ENCODE results near the gene A1BG.
"Not testable (repeated sequence)": the region's sequence is repeated elsewhere in the genome, so short reads cannot be mapped to it uniquely, and the experiment has no call there.

A1BG gene

DNA sequence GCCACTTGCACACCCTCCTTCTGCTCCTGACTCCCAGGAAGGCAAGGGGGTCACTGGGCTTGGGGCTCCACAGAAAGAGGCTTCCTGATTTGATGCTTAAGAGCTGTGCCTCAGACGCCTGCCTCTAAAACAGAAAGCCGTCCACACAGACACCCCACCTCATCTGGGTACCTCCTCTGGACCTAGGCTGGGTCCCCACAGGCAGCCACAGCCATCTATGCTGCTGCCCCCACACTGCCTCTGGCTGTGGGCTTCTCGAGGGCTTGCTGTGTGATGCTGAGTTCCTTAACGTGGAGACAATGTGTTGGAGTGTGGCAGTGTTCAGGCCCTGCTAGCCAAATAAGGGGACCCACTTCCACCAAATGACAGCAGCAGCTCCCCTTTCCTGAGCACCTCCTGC, 35.0 kb downstream of the A1BG start:
- Histone ChIP-seq H3K36me3 (ENCODE audit: control insufficient read depth, insufficient read depth, low read length) (peaks cover 22% of the 10 kb centered on the region), H3K4me3 (ENCODE audit: insufficient read depth, low read depth, low read length, poor library complexity, severe bottlenecking) (no peak overlapping the region), H3K27ac (ENCODE audit: insufficient read depth, low read length, poor library complexity, severe bottlenecking) (no peak overlapping the region), H3K9me3 (ENCODE audit: control insufficient read depth, low read length) (no peaks in the 10 kb centered on the region), H3K27me3 (replicated peaks; ENCODE audit: control insufficient read depth, insufficient read depth, low read length, poor library complexity, severe bottlenecking) (no peaks in the 10 kb centered on the region), H3K4me1 (ENCODE audit: control insufficient read depth, insufficient read depth, low read length, poor library complexity, severe bottlenecking) (no peaks in the 10 kb centered on the region)
- no peak for DNase-seq

DNA sequence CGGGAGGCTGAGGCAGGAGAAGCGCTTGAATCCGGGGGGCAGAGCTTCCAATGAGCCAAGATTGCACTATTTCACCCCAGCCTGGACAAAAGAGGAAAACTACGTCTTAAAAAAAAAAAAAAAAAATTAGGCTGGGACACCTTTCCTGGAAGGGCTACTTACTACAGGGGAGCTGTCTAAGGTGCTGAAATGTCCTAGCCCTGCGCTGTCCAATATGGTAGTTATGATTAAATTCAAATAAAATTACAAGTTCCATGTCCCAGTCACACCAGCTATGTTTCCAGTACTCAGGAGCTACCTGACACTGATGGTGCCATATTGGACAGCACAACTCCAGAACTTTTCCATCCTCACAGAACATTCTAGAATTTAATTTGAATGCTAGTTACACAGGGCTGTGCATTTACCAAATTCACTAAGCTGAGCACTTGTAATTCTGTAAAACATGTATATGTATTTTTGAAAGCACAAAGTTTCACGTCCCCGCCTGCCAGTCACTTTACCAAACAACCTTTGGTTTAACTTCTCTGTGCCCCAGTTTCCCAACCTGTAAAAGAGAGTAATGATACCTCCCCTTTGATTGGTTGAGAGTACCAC, 35.7 kb downstream of the A1BG start:
- Histone ChIP-seq H3K36me3 (ENCODE audit: control insufficient read depth, insufficient read depth, low read length) (peaks cover 30% of the 10 kb centered on the region), H3K27me3 (replicated peaks; ENCODE audit: control insufficient read depth, insufficient read depth, low read length, poor library complexity, severe bottlenecking) (no peaks in the 10 kb centered on the region)
- no peak for DNase-seq

DNA sequence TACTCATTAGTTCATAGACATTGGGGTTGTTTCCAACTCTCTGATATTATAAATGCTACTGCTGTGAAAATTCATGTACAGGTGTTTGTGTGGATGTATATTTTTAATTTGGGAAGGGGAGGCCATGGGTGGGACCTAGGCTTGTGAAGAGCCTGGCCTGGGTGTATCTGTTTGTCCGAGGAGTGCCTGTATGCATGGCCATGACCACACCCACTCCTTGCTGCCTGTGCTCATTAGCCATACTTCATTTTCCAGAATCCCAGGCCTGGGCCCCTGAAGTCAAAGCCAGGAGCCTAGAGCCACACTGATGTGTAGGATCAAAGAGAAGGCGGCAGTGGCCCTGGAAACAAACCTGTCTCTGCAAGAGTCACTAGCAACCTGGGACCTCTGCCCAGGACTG, 37.7 kb downstream of the A1BG start:
- H3K4me3 ChIP-seq (ENCODE audit: insufficient read depth, low read depth, low read length, poor library complexity, severe bottlenecking): no peak overlapping the region
- no peak for DNase-seq
- H3K4me1 ChIP-seq (ENCODE audit: control insufficient read depth, insufficient read depth, low read length, poor library complexity, severe bottlenecking): no peaks in the 10 kb centered on the region
- H3K27ac ChIP-seq (ENCODE audit: insufficient read depth, low read length, poor library complexity, severe bottlenecking): no peak overlapping the region
- H3K36me3 ChIP-seq (ENCODE audit: control insufficient read depth, insufficient read depth, low read length): peaks cover 43% of the 10 kb centered on the region
- no peaks in the 10 kb centered on the region for H3K27me3 ChIP-seq (replicated peaks; ENCODE audit: control insufficient read depth, insufficient read depth, low read length, poor library complexity, severe bottlenecking)
- no peaks in the 10 kb centered on the region for H3K9me3 ChIP-seq (ENCODE audit: control insufficient read depth, low read length)

More for the DNA sequence above, 35.7 kb downstream of the A1BG start:
- Histone ChIP-seq H3K4me1 (ENCODE audit: control insufficient read depth, insufficient read depth, low read length, poor library complexity, severe bottlenecking) (no peaks in the 10 kb centered on the region), H3K4me3 (ENCODE audit: insufficient read depth, low read depth, low read length, poor library complexity, severe bottlenecking) (no peak overlapping the region), H3K27ac (ENCODE audit: insufficient read depth, low read length, poor library complexity, severe bottlenecking) (no peak overlapping the region), H3K9me3 (ENCODE audit: control insufficient read depth, low read length) (no peaks in the 10 kb centered on the region)

DNA sequence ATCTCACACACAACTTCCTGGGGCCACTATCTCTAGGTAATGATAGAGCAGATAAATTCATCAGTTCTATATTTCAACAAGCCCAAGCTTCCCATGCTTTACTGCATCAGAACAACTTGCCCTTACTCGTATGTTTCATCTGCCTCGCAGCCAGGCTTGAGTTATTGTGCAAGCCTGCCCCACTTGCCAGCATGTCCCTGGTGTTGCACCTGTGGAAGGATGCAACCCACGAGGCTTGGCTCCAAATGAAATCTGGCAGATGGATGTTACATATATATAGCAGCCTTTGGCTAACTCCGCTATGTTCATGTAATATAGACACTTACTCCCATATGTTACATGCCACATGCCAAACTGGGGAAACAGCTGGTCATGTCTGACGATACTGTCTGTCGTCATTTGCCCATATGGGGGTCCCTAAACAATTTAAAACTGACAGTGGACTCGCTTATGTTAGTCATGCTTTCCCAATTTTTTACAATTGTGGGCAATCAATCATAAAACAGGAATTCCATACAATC, 41.9 kb downstream of the A1BG start:
- Histone ChIP-seq H3K4me1 (ENCODE audit: control insufficient read depth, insufficient read depth, low read length, poor library complexity, severe bottlenecking) (no peaks in the 10 kb centered on the region), H3K36me3 (ENCODE audit: control insufficient read depth, insufficient read depth, low read length) (peaks cover 61% of the 10 kb centered on the region), H3K27me3 (replicated peaks; ENCODE audit: control insufficient read depth, insufficient read depth, low read length, poor library complexity, severe bottlenecking) (no peaks in the 10 kb centered on the region), H3K4me3 (ENCODE audit: insufficient read depth, low read depth, low read length, poor library complexity, severe bottlenecking) (no peak overlapping the region), H3K27ac (ENCODE audit: insufficient read depth, low read length, poor library complexity, severe bottlenecking) (no peak overlapping the region), H3K9me3 (ENCODE audit: control insufficient read depth, low read length) (no peaks in the 10 kb centered on the region)
- no peak for DNase-seq

DNA sequence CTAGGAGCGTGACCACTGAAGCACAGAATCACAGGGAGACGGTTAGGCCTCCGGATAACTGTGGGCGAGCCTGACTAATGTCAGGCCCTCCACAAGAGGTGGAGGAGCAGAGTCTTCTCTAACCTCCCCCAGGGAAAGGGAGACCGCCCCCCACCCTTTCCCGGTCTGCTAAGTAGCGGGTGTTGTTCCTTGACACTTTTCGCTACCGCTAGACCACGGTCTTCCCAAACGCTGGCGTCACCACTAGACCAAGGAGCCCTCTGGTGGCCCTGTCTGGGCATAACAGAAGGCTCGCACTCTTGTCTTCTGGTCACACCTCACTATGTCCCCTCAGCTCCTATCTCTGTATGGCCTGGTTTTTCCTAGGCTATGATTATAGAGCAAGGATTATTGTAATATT, 42.6 kb downstream of the A1BG start:
- peaks cover 61% of the 10 kb centered on the region for H3K36me3 ChIP-seq (ENCODE audit: control insufficient read depth, insufficient read depth, low read length)
- not testable (repeated sequence) for H3K27ac ChIP-seq (ENCODE audit: insufficient read depth, low read length, poor library complexity, severe bottlenecking); DNase-seq; H3K4me1 ChIP-seq (ENCODE audit: control insufficient read depth, insufficient read depth, low read length, poor library complexity, severe bottlenecking); H3K4me3 ChIP-seq (ENCODE audit: insufficient read depth, low read depth, low read length, poor library complexity, severe bottlenecking); H3K9me3 ChIP-seq (ENCODE audit: control insufficient read depth, low read length); H3K27me3 ChIP-seq (replicated peaks; ENCODE audit: control insufficient read depth, insufficient read depth, low read length, poor library complexity, severe bottlenecking)

DNA sequence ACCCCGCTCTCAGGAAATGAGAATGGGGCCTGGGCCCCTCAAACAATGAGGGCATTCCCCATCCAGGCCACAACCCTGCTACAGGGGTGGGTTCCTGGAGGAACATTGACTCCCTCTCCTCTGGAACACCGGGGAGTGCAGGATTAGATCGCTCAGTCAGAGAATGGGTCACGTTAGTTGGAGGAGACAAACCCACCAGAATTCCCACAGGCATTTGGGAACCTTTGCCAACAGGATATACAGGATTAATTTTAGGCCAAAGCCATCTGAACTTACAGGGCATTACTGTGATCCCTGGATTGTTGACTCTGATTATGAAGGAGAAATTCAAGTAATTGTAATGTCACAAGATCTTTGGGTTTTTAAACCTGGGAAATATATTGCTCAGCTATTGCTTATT, 45.6 kb downstream of the A1BG start:
- H3K4me3 ChIP-seq (ENCODE audit: insufficient read depth, low read depth, low read length, poor library complexity, severe bottlenecking): no peak overlapping the region
- DNase-seq: no peak
- no peaks in the 10 kb centered on the region for H3K27me3 ChIP-seq (replicated peaks; ENCODE audit: control insufficient read depth, insufficient read depth, low read length, poor library complexity, severe bottlenecking)
- no peaks in the 10 kb centered on the region for H3K9me3 ChIP-seq (ENCODE audit: control insufficient read depth, low read length)
- no peaks in the 10 kb centered on the region for H3K4me1 ChIP-seq (ENCODE audit: control insufficient read depth, insufficient read depth, low read length, poor library complexity, severe bottlenecking)
- peaks cover 33% of the 10 kb centered on the region for H3K36me3 ChIP-seq (ENCODE audit: control insufficient read depth, insufficient read depth, low read length)
- no peak overlapping the region for H3K27ac ChIP-seq (ENCODE audit: insufficient read depth, low read length, poor library complexity, severe bottlenecking)

DNA sequence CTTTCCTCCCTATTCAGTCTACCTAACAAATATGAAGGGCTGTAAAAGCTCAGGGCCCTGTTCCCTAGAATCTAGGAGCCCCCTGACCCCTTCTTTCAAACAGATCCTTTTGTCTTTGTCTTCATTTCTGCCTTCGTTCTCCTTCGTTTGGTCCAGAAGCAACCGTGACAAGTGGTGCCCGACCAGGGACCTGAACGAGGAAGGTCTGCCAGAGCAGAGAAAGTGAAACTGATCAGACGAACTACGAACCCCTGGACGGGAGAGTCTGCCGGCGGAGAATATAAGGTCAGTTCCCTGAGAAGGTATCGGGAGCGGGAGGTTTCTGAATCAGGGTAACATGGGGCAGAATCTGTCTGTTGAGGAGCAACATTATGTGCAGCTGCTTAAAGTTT, 47.4 kb downstream of the A1BG start:
- peaks cover 18% of the 10 kb centered on the region for H3K36me3 ChIP-seq (ENCODE audit: control insufficient read depth, insufficient read depth, low read length)
- H3K9me3 ChIP-seq (ENCODE audit: control insufficient read depth, low read length): no peaks in the 10 kb centered on the region
- no peak for DNase-seq
- peak overlapping the region; percentile 79 for H3K4me3 ChIP-seq (ENCODE audit: insufficient read depth, low read depth, low read length, poor library complexity, severe bottlenecking)
- H3K4me1 ChIP-seq (ENCODE audit: control insufficient read depth, insufficient read depth, low read length, poor library complexity, severe bottlenecking): no peaks in the 10 kb centered on the region
- H3K27me3 ChIP-seq (replicated peaks; ENCODE audit: control insufficient read depth, insufficient read depth, low read length, poor library complexity, severe bottlenecking): no peaks in the 10 kb centered on the region
- peak overlapping the region; percentile 88 for H3K27ac ChIP-seq (ENCODE audit: insufficient read depth, low read length, poor library complexity, severe bottlenecking)

DNA sequence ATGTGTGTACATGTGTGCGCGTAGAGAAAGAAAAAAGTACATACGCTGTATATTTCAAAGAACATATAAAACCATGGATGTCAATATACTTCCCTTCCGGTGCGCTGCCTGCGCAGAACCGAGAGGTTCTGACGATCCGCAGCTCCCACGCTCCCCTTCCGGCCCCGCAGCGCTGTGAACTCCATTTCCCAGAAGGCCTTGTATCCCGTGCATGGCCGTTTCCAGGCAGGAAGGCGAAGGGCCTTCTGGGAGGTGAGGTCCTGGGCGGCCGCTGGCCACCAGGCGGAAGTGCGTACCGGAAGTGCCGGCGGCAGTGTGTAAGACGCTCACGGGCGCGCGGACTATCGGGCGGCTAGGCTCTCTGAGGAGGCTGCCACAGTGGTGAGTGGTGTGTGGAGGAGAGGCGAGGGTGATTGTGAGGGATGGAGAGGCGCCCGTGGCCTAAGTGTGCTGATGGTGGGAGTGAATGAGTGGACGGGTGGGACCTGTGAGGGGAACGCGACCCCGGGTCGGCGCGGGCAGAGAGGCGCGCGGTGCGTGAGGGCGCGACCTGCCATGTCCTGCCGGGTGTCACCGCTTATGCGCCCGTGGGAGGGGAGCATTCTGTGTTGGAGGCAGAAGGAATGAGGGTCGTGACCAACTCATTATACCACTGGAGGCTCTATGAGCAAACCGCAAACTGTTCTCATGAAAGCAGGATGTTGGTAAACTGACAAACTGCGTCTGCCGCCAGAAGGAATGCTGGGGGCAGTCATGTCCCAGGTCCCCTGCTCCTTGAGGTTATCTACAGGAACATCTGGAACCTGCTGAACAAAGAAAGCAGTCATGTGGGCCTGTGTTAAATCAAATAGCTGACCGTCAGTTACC, 48.0 kb downstream of the A1BG start, which contains the start of gene ERVK3-1:
TSS of gene ERVK3-1 (plus strand) at position 313 of the 867 bp plus-strand sequence. CDS start 6,792 bp downstream, outside the sequence.
- Histone ChIP-seq H3K36me3 (ENCODE audit: control insufficient read depth, insufficient read depth, low read length) (peaks cover 18% of the 10 kb centered on the region), H3K4me3 (ENCODE audit: insufficient read depth, low read depth, low read length, poor library complexity, severe bottlenecking) (peak within 1 kb of the TSS; percentile 79), H3K27ac (ENCODE audit: insufficient read depth, low read length, poor library complexity, severe bottlenecking) (peak within 1 kb of the TSS; percentile 88), H3K27me3 (replicated peaks; ENCODE audit: control insufficient read depth, insufficient read depth, low read length, poor library complexity, severe bottlenecking) (no peaks in the 10 kb centered on the region), H3K9me3 (ENCODE audit: control insufficient read depth, low read length) (no peaks in the 10 kb centered on the region), H3K4me1 (ENCODE audit: control insufficient read depth, insufficient read depth, low read length, poor library complexity, severe bottlenecking) (no peaks in the 10 kb centered on the region)
- peak; percentile 89 to 94 (median 91) for DNase-seq

DNA sequence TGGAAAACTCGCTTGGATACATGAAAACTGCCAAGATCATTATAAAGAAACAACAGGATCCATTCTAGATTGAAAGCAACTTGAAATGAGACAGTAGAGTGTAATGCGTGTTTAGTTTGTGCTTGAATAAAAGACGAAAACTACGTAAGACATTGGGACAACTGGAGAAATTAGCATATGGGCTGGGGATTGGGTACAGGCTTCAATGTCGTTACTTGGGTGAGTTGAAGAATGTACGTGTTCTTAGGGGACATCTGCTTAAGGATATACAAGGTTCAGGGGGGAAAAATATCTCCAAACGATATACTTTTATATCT, 48.6 kb downstream of the A1BG start:
- Histone ChIP-seq H3K4me3 (ENCODE audit: insufficient read depth, low read depth, low read length, poor library complexity, severe bottlenecking) (peak overlapping the region; percentile 79), H3K27me3 (replicated peaks; ENCODE audit: control insufficient read depth, insufficient read depth, low read length, poor library complexity, severe bottlenecking) (no peaks in the 10 kb centered on the region), H3K4me1 (ENCODE audit: control insufficient read depth, insufficient read depth, low read length, poor library complexity, severe bottlenecking) (no peaks in the 10 kb centered on the region), H3K36me3 (ENCODE audit: control insufficient read depth, insufficient read depth, low read length) (peaks cover 22% of the 10 kb centered on the region), H3K9me3 (ENCODE audit: control insufficient read depth, low read length) (no peaks in the 10 kb centered on the region), H3K27ac (ENCODE audit: insufficient read depth, low read length, poor library complexity, severe bottlenecking) (peak overlapping the region; percentile 88)
- no peak for DNase-seq

DNA sequence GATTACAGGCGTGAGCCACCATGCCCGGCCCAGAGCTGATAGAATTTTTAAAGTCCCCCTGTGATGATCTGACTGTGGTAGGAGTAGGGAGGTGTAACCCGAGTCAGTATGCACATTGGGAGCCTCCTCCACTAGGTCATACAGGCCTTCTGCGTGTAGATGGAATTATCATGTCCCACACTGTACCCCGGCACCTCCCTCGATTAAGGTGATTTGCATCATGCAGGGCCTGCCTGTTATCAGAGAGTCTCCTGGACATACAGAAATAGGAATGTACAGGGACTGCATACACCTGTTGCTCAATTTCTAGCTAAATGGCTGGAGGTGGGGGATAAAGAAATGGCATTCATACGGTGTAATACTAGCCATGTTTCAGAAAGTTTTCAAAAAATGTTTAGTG, 49.0 kb downstream of the A1BG start:
- H3K36me3 ChIP-seq (ENCODE audit: control insufficient read depth, insufficient read depth, low read length): peaks cover 21% of the 10 kb centered on the region
- H3K4me3 ChIP-seq (ENCODE audit: insufficient read depth, low read depth, low read length, poor library complexity, severe bottlenecking): no peak overlapping the region

More for the DNA sequence above, 49.0 kb downstream of the A1BG start:
- DNase-seq: no peak
- no peaks in the 10 kb centered on the region for H3K27me3 ChIP-seq (replicated peaks; ENCODE audit: control insufficient read depth, insufficient read depth, low read length, poor library complexity, severe bottlenecking)
- peak overlapping the region; percentile 88 for H3K27ac ChIP-seq (ENCODE audit: insufficient read depth, low read length, poor library complexity, severe bottlenecking)
- H3K9me3 ChIP-seq (ENCODE audit: control insufficient read depth, low read length): no peaks in the 10 kb centered on the region
- H3K4me1 ChIP-seq (ENCODE audit: control insufficient read depth, insufficient read depth, low read length, poor library complexity, severe bottlenecking): no peaks in the 10 kb centered on the region
